B cell (primary cell): Measurements from ENCODE around the gene NXNL1. TPM values are rescaled to one million over a fixed set of nuclear protein-coding genes. Genes with fewer than 3 reads are reported as not detected.

Experiments
- ATAC-seq: fragments of 200-7000 bp; cut with Tn5 transposase; one replicate; pipeline ENCODE4 v1.10.0; 2021; ENCODE audit warnings: low read depth, mild to moderate bottlenecking, moderate number of reproducible peaks, moderate library complexity
- CTCF ChIA-PET: fragments of 350-600 bp; sonication (Branson Sonifier 250); formaldehyde crosslinking; loops from one replicate; lab custom pipeline; 2021; ENCODE audit warnings: antibody characterized with exemption, inconsistent platforms; lab: Charles Lee
- POLR2A ChIA-PET: fragments of 350-600 bp; sonication (Branson Sonifier 250); formaldehyde crosslinking; loops from one replicate; lab custom pipeline; 2021; ENCODE audit warnings: antibody characterized with exemption; lab: Charles Lee
- DNase-seq: peaks from one replicate; pipeline ENCODE4 v3.0.0; 2013
- H2AFZ ChIP-seq: 2 replicates; pipeline ENCODE4 v1.6.1; 2012; ENCODE audit warnings: mild to moderate bottlenecking, low read depth, low read length; ENCODE audit not compliant: insufficient read depth, poor library complexity, severe bottlenecking
- H3K27ac ChIP-seq, 2 donors: 1 replicate in 1 of 2; 2 replicates in 1 of 2; pipeline ENCODE4 v1.5.1; 2012 to 2013; ENCODE audit warnings: low read length in 2 of 2, mild to moderate bottlenecking in 2 of 2, moderate library complexity in 1 of 2
- H3K27me3 ChIP-seq, 4 experiments: fragments of 200-600 bp in 1 of 4; sonication (generic) in 1 of 4; replicated peaks in 1 of 4; 1 replicate in 2 of 4; 2 replicates in 2 of 4; pipeline versions ENCODE4 v1.6.1 to v1.7.0; 2013 to 2016; ENCODE audit warnings: low read length in 3 of 4, mild to moderate bottlenecking in 2 of 4, mixed read lengths in 1 of 4, moderate library complexity in 1 of 4; ENCODE audit not compliant: insufficient read depth in 4 of 4, control insufficient read depth in 3 of 4; ENCODE audit errors: control extremely low read depth in 1 of 4
- H3K36me3 ChIP-seq, 2 experiments: replicated peaks in 1 of 2; 1 replicate in 1 of 2; 2 replicates in 1 of 2; pipeline versions ENCODE4 v1.6.1 to v1.7.1; 2013; ENCODE audit warnings: low read length in 1 of 2; ENCODE audit not compliant: insufficient read depth in 2 of 2, control insufficient read depth in 1 of 2; ENCODE audit errors: control extremely low read depth in 1 of 2, extremely low read depth in 1 of 2
- H3K4me1 ChIP-seq, 2 donors: fragments of 200-600 bp in 1 of 2; sonication (generic) in 1 of 2; 1 replicate in 1 of 2; 2 replicates in 1 of 2; pipeline versions ENCODE4 v1.5.1 to v1.6.1; 2013 to 2017; ENCODE audit warnings: low read length in 2 of 2; ENCODE audit not compliant: control insufficient read depth in 2 of 2, insufficient read depth in 2 of 2
- H3K4me2 ChIP-seq: replicated peaks from 2 replicates; pipeline ENCODE3; 2012; ENCODE audit warnings: mild to moderate bottlenecking, low read depth, low read length; ENCODE audit not compliant: poor library complexity, severe bottlenecking
- H3K4me3 ChIP-seq, 5 experiments: fragments of 200-600 bp in 1 of 5; sonication (generic) in 1 of 5; 1 replicate in 3 of 5; 2 replicates in 2 of 5; pipeline versions ENCODE4 v1.5.1 to v1.7.0; 2011 to 2016; ENCODE audit warnings: low read length in 4 of 5, mild to moderate bottlenecking in 4 of 5, low read depth in 2 of 5, control low read depth in 1 of 5, moderate library complexity in 1 of 5; ENCODE audit not compliant: insufficient read depth in 1 of 5; ENCODE audit errors: control extremely low read depth in 1 of 5, extremely low read depth in 1 of 5
- H3K79me2 ChIP-seq: fragments of 200-600 bp; sonication (generic); one replicate; pipeline ENCODE4 v1.6.0; 2016; ENCODE audit warnings: low read length; ENCODE audit not compliant: control insufficient read depth, insufficient read depth
- H3K9ac ChIP-seq: fragments of 200-600 bp; sonication (generic); 2 replicates; pipeline ENCODE4 v1.6.1; 2017; ENCODE audit warnings: mild to moderate bottlenecking, low read length, moderate library complexity
- H3K9me3 ChIP-seq, 3 donors: one replicate each; pipeline versions ENCODE4 v1.6.1 to v1.7.1; 2013; ENCODE audit warnings: low read length in 2 of 3; ENCODE audit not compliant: control insufficient read depth in 2 of 3, insufficient read depth in 1 of 3; ENCODE audit errors: control extremely low read depth in 1 of 3
- H4K20me1 ChIP-seq: 2 replicates; pipeline ENCODE4 v1.6.0; 2012; ENCODE audit warnings: mild to moderate bottlenecking, low read length; ENCODE audit not compliant: insufficient read depth, control insufficient read depth, poor library complexity, severe bottlenecking
- H3K27ac Mint-ChIP-seq: one replicate; pipeline ENCODE4 v1.8.0; 2021; ENCODE audit warnings: mixed read lengths
- H3K27me3 Mint-ChIP-seq: one replicate; pipeline ENCODE4 v1.8.0; 2021; ENCODE audit warnings: mixed read lengths
- H3K4me1 Mint-ChIP-seq: one replicate; pipeline ENCODE4 v1.8.0; 2021; ENCODE audit warnings: mixed read lengths
- H3K4me3 Mint-ChIP-seq: one replicate; pipeline ENCODE4 v1.8.0; 2021; ENCODE audit warnings: mixed read lengths
- H3K9me3 Mint-ChIP-seq: one replicate; pipeline ENCODE4 v1.8.0; 2022; ENCODE audit warnings: mixed read lengths; ENCODE audit not compliant: insufficient read depth
- CTCF ChIP-seq: fragments of 200-600 bp; IDR thresholded peaks from one replicate; pipeline ENCODE4 v1.8.0; 2022; ENCODE audit warnings: antibody characterized with exemption, mild to moderate bottlenecking
- EZH2 ChIP-seq: IDR thresholded peaks from 2 replicates; pipeline ENCODE4 v1.6.1; 2012; ENCODE audit warnings: borderline replicate concordance, low read depth, mild to moderate bottlenecking, moderate library complexity, low read length; ENCODE audit not compliant: insufficient read depth, poor library complexity, severe bottlenecking
- WGBS: methylation state at CpG from one replicate; pipeline ENCODE4 v1.1.5; 2013; ENCODE audit warnings: missing lambda C conversion rate; ENCODE audit not compliant: insufficient coverage; 5-methylcytosine and 5-hydroxymethylcytosine counted together
- intact Hi-C: fragments of 100-400 bp; cut with micrococcal nuclease; formaldehyde crosslinking; loops from one replicate; pipeline ENCODE4 v1.10.0; 2022
- polyA plus RNA-seq: library from polyadenylated mRNA; depleted of rRNA; stranded (reverse); fragments of >200 nt; gene quantifications from 2 replicates; pipeline ENCODE4 v1.2.3, GENCODE V29; 2012
- total RNA-seq, 2 donors: library from RNA; stranded (reverse); fragments of 120-200 nt in 1 of 2; gene quantifications; 1 replicate in 1 of 2; 2 replicates in 1 of 2; pipeline versions ENCODE4 v1.2.3 to v1.2.4, GENCODE V29; 2013 to 2022

Gene NXNL1
- total and polyA plus RNA-seq, 2 donors (not counting 1 experiment from before 2014, with no cell fraction given): not detected

DNA sequence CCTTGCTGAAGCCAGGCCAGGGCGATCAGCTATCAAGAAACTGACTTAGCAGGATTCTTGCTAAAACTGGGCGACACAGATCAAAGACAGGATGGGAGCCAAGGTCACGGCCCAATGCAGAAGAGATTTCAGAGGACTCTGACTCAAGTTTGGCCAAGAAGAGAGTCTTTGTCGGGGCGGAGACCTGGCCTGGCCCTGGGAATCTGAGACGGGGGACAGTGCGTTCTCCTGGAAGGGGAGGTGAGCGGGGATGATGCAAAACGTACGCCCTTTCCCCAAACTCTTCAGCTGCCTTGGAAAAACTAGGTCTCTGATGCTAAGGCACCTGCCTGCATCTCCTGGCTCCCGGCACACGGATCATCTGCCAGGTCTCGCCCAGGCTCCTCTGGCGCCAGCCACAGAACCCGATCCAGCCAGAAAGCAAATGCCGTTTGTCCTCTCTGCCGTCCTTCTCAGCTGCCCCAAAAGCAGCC, 31.0 kb downstream of the NXNL1 start:
- H3K27me3 ChIP-seq: no peaks in the 10 kb centered on the region
- no peaks in the 10 kb centered on the region for H3K4me1 Mint-ChIP-seq
- DNase-seq (no peak), ATAC-seq (no peak)
- H3K4me2 ChIP-seq: no peak overlapping the region
- H2AFZ ChIP-seq: no peak overlapping the region
- H3K4me3 ChIP-seq: no peak overlapping the region
- H3K9ac ChIP-seq: no peak overlapping the region
- H3K79me2 ChIP-seq: no peaks in the 10 kb centered on the region
- CTCF ChIA-PET: interaction anchor here (1.2 kb wide), 1 partner anchor 12 kb away, joined by 5 read pairs; no protein-coding TSS in a partner anchor
- H4K20me1 ChIP-seq: no peaks in the 10 kb centered on the region
- H3K4me1 ChIP-seq: no peaks in the 10 kb centered on the region
- no peaks in the 10 kb centered on the region for H3K9me3 ChIP-seq
- intact Hi-C loops: no loop called here
- no peak overlapping the region for H3K27ac ChIP-seq
- H3K9me3 Mint-ChIP-seq: no peaks in the 10 kb centered on the region
- H3K36me3 ChIP-seq: no peaks in the 10 kb centered on the region
- TF ChIP-seq CTCF (no peak), EZH2 (no peak)
- WGBS: 95% methylated on average over 17 of the region's 17 CpGs
- POLR2A ChIA-PET: interaction anchor here (0.5 to 0.6 kb wide), 2 partner anchors 49 to 57 kb away, joined by 3 to 5 read pairs; no protein-coding TSS in a partner anchor
- H3K27me3 Mint-ChIP-seq: no peaks in the 10 kb centered on the region
- H3K4me3 Mint-ChIP-seq: no peak overlapping the region
- no peak overlapping the region for H3K27ac Mint-ChIP-seq

GRCh38 chr19:17424743-17425365, 35.9 kb downstream of the NXNL1 start:
- no peaks in the 10 kb centered on the region for H4K20me1 ChIP-seq
- no peak overlapping the region for H3K4me3 ChIP-seq
- ChIA-PET POLR2A (no interaction called here), CTCF (no interaction called here)
- H2AFZ ChIP-seq: no peak overlapping the region
- H3K27me3 Mint-ChIP-seq: no peaks in the 10 kb centered on the region
- H3K27me3 ChIP-seq: no peaks in the 10 kb centered on the region
- H3K4me1 Mint-ChIP-seq: peaks cover 6% of the 10 kb centered on the region
- H3K27ac ChIP-seq: no peak overlapping the region
- H3K9me3 Mint-ChIP-seq: no peaks in the 10 kb centered on the region
- DNase-seq (peak; percentile 29), ATAC-seq (peak; percentile 44)
- TF ChIP-seq CTCF (no peak), EZH2 (no peak)
- peaks cover 6 to 9% of the 10 kb centered on the region in 2 donors for H3K4me1 ChIP-seq
- peaks cover 0 to 4% of the 10 kb centered on the region in 2 experiments for H3K36me3 ChIP-seq
- intact Hi-C loops: no loop called here
- no peaks in the 10 kb centered on the region for H3K9me3 ChIP-seq
- no peak overlapping the region for H3K27ac Mint-ChIP-seq
- WGBS: 29% methylated on average over 23 of the region's 27 CpGs
- H3K4me2 ChIP-seq: peak overlapping the region; percentile 12
- no peak overlapping the region for H3K9ac ChIP-seq
- H3K4me3 Mint-ChIP-seq: no peak overlapping the region
- H3K79me2 ChIP-seq: peaks cover 6% of the 10 kb centered on the region
